ENCODE data around the gene RTKN2.

GRCh38 chr10:62194924-62195674, 73.5 kb downstream of the RTKN2 start:
- TF ChIP-seq SUZ12 (IDR thresholded peaks at IDR 0.05; ENCODE audit: extremely low read depth, insufficient read depth, insufficient read length): no peak
- no peak for TF ChIP-seq ZNF274 (IDR thresholded peaks at IDR 0.05; ENCODE audit: low read depth, low read length)
- no peak for TF ChIP-seq YY1 (IDR thresholded peaks at IDR 0.05; ENCODE audit: insufficient read depth, insufficient read length)
